Peyer's patch (tissue), 4 donors: ENCODE results near the gene PLSCR2.

Source experiments
- POLR2A ChIP-seq, 2 donors: fragments of 450-650 bp; IDR thresholded peaks; one replicate each; pipeline ENCODE4 v1.5.1; 2017; ENCODE audit warnings: antibody characterized with exemption in 2 of 2, mild to moderate bottlenecking in 2 of 2, moderate library complexity in 2 of 2
- TF ChIP-seq, protein P1 (sequence below), 6 experiments: fragments of 450-650 bp in 4 of 6; fragments of 200-600 bp in 2 of 6; sonication (generic) in 1 of 6; IDR thresholded peaks; one replicate each; pipeline ENCODE4 v1.5.1; 2017 to 2019; ENCODE audit warnings: antibody characterized with exemption in 6 of 6, mild to moderate bottlenecking in 3 of 6, moderate library complexity in 1 of 6

DNA sequence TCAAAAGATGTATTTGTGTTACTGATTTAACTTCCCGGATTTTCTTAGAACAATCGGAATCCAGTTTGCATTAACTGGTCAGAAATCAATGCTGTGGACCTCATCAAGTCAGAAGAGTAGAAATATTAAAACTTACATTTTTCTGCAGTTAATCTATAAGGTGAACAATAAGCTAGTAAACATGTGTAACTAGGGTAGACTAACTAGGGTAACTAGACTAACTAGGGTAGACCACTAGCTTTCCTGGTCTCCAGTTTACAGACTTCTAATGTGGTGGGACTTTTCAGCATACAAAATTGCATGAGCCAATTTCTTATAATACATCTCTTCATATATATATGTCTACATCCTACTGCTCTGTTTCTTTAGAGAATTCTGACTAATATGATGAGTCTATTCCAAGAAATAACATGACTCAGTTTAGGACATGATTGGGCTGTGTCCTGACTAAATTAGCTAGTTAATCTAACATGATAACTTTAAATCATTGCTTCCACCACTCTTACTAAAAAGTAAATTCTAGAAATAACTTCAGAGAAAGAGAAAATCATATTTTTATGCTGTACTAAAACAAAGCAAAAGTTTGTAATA, 5.3 kb downstream of the PLSCR2 start:
- TF ChIP-seq, protein P1, sequence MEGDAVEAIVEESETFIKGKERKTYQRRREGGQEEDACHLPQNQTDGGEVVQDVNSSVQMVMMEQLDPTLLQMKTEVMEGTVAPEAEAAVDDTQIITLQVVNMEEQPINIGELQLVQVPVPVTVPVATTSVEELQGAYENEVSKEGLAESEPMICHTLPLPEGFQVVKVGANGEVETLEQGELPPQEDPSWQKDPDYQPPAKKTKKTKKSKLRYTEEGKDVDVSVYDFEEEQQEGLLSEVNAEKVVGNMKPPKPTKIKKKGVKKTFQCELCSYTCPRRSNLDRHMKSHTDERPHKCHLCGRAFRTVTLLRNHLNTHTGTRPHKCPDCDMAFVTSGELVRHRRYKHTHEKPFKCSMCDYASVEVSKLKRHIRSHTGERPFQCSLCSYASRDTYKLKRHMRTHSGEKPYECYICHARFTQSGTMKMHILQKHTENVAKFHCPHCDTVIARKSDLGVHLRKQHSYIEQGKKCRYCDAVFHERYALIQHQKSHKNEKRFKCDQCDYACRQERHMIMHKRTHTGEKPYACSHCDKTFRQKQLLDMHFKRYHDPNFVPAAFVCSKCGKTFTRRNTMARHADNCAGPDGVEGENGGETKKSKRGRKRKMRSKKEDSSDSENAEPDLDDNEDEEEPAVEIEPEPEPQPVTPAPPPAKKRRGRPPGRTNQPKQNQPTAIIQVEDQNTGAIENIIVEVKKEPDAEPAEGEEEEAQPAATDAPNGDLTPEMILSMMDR (IDR thresholded peaks at IDR 0.05): no peak
- TF ChIP-seq POLR2A (IDR thresholded peaks at IDR 0.05): no peak
